Activated naive CD8-positive, alpha-beta T cell treated with anti-CD3 and anti-CD28 coated beads, Interleukin-2, amount 50 U/mL, for 24 hours (primary cell): ENCODE data around the gene CCNL2.

Source experiments
- ATAC-seq: fragments of 150-1000 bp; cut with Tn5 transposase; one replicate; pipeline ENCODE4 v1.10.0; 2021
- DNase-seq: peaks from one replicate; pipeline ENCODE4 v3.0.0; 2021
- H3K27ac Mint-ChIP-seq: one replicate; pipeline ENCODE4 v1.8.0; 2021; ENCODE audit warnings: mild to moderate bottlenecking, mixed read lengths
- H3K27me3 Mint-ChIP-seq: one replicate; pipeline ENCODE4 v1.8.0; 2021; ENCODE audit warnings: mixed read lengths
- H3K36me3 Mint-ChIP-seq: one replicate; pipeline ENCODE4 v1.8.0; 2021; ENCODE audit warnings: low read depth, mixed read lengths
- H3K4me1 Mint-ChIP-seq: one replicate; pipeline ENCODE4 v1.8.0; 2021; ENCODE audit warnings: mixed read lengths
- H3K4me3 Mint-ChIP-seq: one replicate; pipeline ENCODE4 v1.8.0; 2021; ENCODE audit warnings: mild to moderate bottlenecking, moderate library complexity, mixed read lengths
- H3K9me3 Mint-ChIP-seq: one replicate; pipeline ENCODE4 v1.8.0; 2021; ENCODE audit warnings: mixed read lengths

CCNL2 gene

DNA sequence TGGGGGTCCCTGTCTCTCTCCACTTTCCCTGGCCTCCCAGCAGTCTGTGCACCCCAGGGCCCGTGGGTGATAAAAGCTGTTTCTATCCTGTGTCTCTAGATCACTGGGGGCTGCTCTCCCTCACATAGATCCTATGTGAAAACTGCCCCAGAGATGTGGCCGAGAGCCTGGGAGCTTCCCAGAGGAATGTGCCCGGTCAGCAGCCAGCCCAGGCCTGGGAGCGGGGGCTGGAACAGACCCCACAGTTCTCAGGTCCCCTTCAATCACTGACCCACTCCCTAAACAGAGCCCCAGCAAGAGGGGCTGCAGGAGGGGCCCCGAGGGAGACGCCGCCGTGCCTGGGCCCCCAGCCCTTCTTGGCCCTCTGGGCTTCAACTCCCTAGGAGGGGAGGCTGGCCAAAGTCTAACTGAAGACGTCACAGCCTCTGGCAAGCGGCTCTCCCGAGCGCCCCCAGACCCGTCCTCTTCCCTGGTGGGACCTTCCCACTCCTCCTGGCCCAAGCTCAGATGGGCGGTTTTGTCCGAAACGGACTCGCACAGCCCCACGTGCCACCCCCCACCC, 41.2 kb downstream of the CCNL2 start:
- H3K36me3 Mint-ChIP-seq, result no peaks in the 10 kb centered on the region
- DNase-seq (no peak), ATAC-seq (no peak)
- no peak overlapping the region for H3K27ac Mint-ChIP-seq
- no peak overlapping the region for H3K4me3 Mint-ChIP-seq
- peaks cover 14% of the 10 kb centered on the region for H3K4me1 Mint-ChIP-seq
- peaks cover 14% of the 10 kb centered on the region for H3K27me3 Mint-ChIP-seq
- H3K9me3 Mint-ChIP-seq, result no peaks in the 10 kb centered on the region

DNA sequence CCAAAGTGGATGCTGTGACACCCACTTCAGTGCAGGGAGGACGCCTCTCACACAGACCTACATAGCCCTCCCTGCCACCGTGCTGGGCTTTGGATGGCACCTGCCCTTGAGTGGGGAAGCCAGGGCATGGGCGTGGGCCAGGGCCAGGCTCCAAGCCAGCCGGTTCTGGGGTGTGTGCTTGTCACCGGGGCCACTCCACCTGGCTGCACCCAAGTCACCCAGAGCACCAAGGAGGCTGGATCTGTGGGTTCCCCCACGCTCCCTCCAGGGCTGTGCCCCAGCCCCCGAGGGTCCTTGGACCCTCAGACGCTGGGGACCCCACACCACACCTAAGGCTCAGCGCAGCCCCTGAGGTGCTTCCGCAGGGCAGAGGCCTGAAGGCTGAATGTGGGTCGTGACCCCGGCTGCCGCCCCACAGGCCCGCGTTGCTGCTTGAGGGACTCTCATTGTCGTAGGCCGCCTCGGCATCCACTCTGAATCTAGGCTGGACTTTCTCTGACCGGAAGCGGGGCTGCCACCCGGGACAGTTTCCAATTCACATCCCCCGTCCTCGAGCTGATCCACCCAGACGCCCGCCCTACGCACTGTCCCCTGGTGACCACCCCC, 42.2 kb downstream of the CCNL2 start:
- Mint-ChIP-seq H3K4me3 (no peak overlapping the region), H3K27me3 (peaks cover 24% of the 10 kb centered on the region), H3K9me3 (no peaks in the 10 kb centered on the region), H3K36me3 (no peaks in the 10 kb centered on the region), H3K4me1 (peaks cover 23% of the 10 kb centered on the region), H3K27ac (no peak overlapping the region)
- no peak for ATAC-seq
- DNase-seq, result no peak

DNA sequence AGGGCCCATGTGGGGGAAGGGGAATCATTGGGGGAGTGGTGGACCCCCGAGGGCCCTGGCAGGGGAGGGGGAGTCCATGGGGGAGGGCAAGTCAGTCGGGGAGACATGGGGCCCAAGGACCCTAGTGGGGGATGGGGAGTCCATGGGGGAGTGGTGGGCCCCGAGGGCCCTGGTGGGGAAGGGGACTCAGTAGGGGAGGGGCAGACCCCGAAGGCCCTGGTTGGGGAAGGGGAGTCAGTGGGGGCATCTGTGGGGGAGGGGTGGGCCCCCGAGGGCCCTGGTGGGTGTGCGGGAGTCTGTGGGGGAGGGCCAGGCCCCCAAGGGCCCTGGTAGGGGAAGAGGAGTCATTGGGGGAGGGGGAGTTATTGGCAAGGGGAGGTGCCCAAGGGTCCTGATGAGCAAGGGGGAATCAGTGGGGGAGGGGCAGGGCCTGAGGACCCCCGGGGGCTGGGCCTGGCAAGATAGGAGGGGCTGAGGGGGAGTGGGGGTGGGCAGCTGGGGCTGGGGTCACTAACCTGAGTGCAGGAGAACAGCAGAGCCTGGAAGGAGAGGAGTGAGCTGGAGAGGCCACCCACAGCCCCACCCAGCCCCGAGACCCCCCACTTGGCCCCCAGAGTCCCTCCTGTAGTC, 42.9 kb downstream of the CCNL2 start:
- Mint-ChIP-seq H3K27ac (no peak overlapping the region), H3K27me3 (peaks cover 24% of the 10 kb centered on the region), H3K9me3 (no peaks in the 10 kb centered on the region), H3K36me3 (no peaks in the 10 kb centered on the region), H3K4me1 (peaks cover 23% of the 10 kb centered on the region), H3K4me3 (no peak overlapping the region)
- DNase-seq, result no peak
- ATAC-seq, result no peak

DNA sequence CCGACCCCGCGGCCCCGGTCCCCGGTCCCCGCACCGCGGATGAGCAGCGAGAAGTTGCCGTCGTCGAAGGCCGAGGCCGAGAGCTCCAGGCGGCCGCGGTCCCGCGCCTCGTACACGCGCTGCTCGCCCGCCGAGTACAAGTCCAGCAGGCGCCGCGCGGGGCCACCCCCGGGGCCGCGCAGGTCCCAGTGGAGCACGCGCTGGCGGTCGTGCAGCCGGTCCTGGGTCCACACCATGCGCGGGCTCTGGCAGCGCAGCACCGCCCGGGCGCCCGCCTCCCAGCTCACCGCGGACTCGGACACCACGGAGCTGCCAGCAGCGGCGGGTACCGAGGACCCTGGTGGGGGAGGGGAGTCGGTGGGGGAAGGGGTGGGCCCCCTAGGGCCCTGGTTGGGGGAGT, 43.7 kb downstream of the CCNL2 start:
- peak; percentile 26 for ATAC-seq
- DNase-seq, result no peak
- H3K36me3 Mint-ChIP-seq, result no peaks in the 10 kb centered on the region
- H3K9me3 Mint-ChIP-seq, result no peaks in the 10 kb centered on the region
- peaks cover 24% of the 10 kb centered on the region for H3K27me3 Mint-ChIP-seq
- no peak overlapping the region for H3K27ac Mint-ChIP-seq
- no peak overlapping the region for H3K4me3 Mint-ChIP-seq
- H3K4me1 Mint-ChIP-seq, result peaks cover 23% of the 10 kb centered on the region

DNA sequence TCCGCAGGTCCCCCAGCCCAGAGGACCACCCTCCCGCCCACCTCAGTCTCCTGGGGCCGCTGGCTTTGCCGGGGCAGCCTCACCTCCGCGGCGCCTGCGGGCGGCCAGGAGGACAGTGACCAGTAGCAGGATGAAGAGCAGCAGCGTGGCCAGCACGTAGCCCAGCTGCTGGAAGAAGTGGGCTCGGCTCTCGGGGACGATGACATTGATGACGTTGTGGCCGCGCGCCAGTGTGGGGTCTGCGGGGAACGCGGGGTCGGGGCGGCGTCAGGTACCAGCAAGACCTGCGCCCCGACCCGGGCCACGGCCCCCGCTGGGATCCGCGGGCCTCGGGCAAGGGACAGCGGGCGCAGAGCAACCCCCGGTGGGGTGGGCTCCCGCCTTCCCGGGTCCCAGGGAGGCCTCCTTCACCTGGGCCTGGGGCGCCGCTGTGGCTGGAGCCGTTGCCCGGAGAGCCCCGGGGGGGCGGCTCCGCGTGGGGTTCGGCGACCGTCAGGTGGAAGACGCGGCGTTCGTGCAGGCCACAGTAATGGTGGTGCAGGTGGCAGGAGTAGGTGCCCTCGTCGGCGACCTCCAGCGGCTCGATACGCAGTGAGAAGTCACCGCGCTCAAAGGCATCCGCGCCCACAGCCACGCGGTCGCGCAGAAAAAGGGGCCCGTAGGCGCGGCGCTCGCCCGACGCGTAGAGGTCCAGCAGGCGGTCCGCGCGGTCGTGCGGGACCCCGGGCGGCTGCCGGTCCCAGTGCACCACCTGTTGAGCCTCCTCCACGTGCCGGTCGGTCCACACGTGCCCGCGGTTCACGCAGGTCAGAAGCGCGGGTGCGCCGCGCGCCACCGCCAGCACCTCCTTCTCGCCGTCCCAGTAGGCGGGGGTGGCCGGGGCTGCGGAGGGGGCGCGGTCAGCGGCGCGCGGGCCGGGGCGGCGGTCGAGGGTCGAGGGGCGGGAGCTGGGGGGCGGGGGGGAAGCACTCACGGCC, 44.6 kb downstream of the CCNL2 start:
- Mint-ChIP-seq H3K27me3 (peaks cover 24% of the 10 kb centered on the region), H3K4me1 (peaks cover 23% of the 10 kb centered on the region), H3K27ac (no peak overlapping the region), H3K4me3 (no peak overlapping the region), H3K36me3 (no peaks in the 10 kb centered on the region), H3K9me3 (no peaks in the 10 kb centered on the region)
- DNase-seq (no peak), ATAC-seq (no peak)

DNA sequence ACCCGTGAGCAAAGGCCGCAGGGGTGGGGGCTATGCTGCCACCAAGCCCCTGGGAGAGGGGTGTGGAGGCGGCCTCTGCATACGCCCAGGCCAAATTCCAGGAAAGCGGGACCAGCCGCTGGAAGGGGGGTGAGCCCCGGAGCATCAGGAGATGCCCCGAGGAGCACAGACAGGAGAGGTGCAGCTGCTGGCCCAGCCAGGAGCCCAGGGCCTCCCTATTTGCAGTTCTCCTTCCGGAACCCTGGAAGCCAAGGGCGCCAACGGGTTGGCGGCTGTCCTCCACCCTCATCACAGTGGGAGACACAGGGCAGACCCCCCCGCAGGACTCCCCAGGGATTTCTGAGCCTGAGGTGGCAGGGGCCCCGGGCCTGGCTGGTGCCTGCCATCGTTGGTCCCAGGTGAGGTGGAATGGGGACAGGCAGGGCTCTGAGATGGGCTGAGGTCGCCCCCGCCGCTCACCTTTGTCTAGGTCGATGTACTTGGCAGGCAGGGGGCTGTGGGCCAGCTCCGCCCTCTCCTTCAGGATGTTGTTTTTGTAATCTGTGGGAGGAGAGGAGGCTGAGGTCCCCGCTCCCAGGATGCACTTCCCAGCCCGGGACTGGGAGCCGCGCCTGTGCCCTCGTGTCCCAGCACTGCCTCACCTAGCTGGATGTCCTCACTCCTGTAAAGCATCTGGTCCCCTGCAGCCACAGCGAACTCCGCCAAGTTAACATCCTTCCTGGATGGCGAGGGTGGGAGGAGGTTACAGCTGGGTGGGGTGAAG, 45.6 kb downstream of the CCNL2 start:
- Mint-ChIP-seq H3K36me3 (no peaks in the 10 kb centered on the region), H3K27me3 (peaks cover 20% of the 10 kb centered on the region), H3K9me3 (no peaks in the 10 kb centered on the region), H3K27ac (no peak overlapping the region), H3K4me1 (peaks cover 15% of the 10 kb centered on the region), H3K4me3 (no peak overlapping the region)
- no peak for DNase-seq
- no peak for ATAC-seq

DNA sequence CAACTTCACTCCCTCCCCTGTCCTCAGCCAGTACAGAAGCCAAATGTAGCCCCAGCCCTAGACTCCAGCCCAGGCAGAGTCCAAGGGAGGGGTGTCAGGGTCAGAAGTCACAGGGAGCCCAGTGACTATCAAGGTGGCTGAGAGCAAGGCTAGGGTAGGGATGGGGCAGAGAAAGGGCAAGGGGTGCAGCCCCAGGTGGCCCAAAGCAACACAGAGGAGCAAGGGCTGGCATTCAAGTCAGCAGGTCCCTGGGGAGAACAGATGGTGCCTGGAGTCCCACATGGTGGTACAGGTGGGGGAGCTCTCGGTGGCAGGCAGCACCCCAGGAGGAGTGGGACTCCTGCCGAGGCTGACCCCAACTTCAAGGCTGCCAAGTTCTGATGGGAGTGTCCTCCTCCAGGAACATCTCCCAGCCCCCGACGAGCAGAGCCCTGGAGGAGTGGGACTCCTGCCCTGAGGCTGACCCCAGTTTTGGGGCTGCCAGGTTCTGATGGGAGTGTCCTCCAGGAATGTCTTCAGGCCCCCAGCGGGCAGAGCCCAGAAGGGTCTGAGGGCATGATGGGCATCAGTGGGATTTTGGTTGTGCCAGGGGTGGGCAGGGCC, 46.2 kb downstream of the CCNL2 start:
- Mint-ChIP-seq H3K4me3 (no peak overlapping the region), H3K9me3 (no peaks in the 10 kb centered on the region), H3K4me1 (peaks cover 11% of the 10 kb centered on the region), H3K36me3 (no peaks in the 10 kb centered on the region), H3K27me3 (peaks cover 20% of the 10 kb centered on the region), H3K27ac (no peak overlapping the region)
- ATAC-seq (no peak), DNase-seq (no peak)

DNA sequence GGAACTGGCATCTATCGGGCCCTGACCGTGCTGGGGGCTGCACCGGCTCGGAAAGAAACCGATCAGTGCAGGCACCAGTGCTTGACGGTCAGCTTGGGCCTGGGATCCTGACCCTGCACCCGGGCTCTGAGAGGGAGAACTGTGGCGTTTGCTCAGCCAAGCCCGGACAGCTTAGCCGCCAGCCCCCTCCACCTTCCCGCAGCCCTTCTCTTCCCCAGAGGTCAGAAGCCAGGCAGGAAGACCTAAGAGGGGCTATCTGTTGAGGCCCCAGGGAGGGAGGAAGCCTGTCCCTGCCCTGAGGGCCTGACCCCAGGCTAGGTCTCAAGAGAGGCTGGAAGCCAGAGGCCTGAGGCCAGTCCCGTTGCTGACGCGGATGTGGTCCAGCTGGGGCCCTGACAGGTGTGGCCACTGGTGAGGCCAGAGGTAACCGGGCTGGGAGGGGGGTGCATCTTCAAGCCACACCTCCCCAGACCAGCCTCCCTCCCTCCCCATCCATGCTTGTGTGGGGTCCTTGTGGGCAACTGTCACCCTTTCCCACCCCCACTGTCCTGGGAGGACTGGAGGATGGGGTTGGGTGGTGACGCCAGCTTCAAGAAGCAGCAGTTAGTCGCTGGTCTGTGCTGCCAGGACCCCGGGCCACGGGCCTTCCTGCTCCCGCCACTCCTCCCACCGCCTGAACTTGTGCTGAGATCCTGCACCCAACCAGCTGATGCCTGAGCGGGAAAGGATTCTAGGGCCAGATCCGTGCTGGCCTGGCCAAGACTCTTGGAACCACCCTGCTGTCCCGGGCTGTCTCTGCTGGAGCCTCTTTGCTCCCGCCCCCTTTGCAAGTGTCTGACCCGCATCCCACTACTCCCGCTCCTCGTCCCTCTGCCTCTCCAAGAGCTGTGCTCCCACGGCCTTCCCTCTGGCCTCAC, 47.4 kb downstream of the CCNL2 start:
- Mint-ChIP-seq H3K4me1 (peaks cover 20% of the 10 kb centered on the region), H3K9me3 (no peaks in the 10 kb centered on the region), H3K36me3 (no peaks in the 10 kb centered on the region), H3K27ac (peak overlapping the region; percentile 42), H3K27me3 (peaks cover 20% of the 10 kb centered on the region), H3K4me3 (peak overlapping the region; percentile 57)
- DNase-seq, result no peak
- ATAC-seq, result no peak

DNA sequence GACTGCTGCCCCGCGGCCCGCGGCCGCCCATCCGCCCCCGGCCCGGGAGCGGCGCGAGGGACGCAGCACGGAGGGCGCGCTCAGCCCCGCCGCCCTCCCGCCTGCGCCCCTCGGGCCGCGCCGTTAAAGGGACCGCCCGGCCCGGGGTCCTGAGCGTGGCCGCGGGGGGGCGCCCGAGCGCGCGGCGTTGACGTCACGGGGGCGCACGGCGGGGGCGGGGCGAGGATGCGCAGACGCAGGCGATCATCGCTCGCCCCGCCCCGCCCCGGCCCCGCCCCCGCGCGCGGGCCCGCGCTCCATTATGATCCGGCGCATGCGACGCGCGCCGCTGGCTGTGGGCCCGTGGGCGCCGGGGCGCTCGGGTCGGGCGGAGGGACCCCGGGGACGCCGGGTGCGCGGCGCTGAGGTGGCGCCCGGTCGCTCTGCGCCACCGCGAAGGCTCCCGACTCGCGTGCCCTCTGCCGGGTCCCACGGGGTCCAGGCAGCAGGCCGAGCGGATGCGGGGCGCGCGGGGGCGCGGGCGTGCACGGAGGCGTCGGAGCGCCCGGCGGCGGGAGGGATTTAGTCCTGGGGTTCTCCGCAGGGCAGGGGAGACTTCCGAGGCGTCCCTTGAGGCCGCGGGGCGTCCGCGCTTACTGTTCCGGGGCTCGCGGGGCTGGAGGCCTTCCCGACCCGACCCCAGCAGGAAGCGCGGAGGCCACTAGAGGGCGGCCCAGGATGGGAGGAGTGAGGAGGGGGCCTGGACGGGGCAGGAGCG, 49.7 kb downstream of the CCNL2 start, which contains the start of gene DVL1:
Gene DVL1, minus strand, starts transcription at position 163 of the 757 bp plus-strand sequence. CDS start 353 bp downstream, outside the sequence.
- Mint-ChIP-seq H3K4me1 (peaks cover 25% of the 10 kb centered on the region), H3K9me3 (no peaks in the 10 kb centered on the region), H3K36me3 (no peaks in the 10 kb centered on the region), H3K4me3 (peak within 1 kb of the TSS; percentile 77), H3K27me3 (peaks cover 19% of the 10 kb centered on the region), H3K27ac (peak within 1 kb of the TSS; percentile 31)
- ATAC-seq (peak; percentile 55), DNase-seq (peak; percentile 78)

DNA sequence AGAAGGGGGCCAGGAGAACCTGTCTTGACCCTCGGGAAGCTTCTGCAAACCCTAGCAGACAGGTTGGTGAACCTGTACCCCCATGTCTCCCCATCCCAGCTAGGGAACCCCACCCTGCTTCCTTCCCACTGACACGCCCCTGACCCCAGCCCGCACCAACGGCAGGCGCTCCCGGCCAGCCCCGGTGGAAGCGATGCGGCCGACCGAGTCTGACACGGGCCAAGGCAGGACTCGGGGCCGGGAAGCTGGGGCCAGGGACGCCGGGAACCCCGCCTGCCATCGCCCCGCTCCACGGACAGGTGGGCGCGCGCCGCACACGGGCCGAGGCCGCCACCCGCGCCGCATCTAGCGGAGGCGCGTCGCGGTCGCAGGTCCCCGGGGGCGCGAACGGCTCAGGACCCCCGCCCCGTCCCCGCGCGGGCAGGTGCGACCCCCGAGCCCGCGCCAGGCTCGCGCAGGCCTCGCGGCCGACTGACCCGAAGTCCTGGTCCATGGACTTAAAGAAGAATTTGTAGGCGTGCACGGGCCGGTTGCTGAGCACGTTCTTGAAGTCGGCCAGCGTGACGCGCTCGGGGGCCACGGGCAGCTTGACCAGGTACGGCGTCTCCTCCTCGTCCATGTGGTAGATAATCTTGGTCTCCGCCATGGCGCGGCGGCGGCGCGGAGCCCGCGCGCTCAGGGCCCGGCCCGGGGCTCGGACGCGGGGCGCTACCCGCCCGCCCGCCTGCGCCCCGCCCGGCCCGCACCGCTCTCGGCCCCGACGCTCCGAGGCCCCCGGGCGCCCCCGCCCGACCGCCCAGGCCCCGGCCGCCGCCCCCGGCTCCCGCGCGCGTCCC, 50.5 kb downstream of the CCNL2 start:
- ATAC-seq, result peak; percentile 9
- Mint-ChIP-seq H3K27me3 (peaks cover 12% of the 10 kb centered on the region), H3K27ac (peak overlapping the region; percentile 31), H3K4me3 (peak overlapping the region; percentile 77), H3K4me1 (peaks cover 23% of the 10 kb centered on the region), H3K36me3 (no peaks in the 10 kb centered on the region), H3K9me3 (no peaks in the 10 kb centered on the region)
- no peak for DNase-seq

DNA sequence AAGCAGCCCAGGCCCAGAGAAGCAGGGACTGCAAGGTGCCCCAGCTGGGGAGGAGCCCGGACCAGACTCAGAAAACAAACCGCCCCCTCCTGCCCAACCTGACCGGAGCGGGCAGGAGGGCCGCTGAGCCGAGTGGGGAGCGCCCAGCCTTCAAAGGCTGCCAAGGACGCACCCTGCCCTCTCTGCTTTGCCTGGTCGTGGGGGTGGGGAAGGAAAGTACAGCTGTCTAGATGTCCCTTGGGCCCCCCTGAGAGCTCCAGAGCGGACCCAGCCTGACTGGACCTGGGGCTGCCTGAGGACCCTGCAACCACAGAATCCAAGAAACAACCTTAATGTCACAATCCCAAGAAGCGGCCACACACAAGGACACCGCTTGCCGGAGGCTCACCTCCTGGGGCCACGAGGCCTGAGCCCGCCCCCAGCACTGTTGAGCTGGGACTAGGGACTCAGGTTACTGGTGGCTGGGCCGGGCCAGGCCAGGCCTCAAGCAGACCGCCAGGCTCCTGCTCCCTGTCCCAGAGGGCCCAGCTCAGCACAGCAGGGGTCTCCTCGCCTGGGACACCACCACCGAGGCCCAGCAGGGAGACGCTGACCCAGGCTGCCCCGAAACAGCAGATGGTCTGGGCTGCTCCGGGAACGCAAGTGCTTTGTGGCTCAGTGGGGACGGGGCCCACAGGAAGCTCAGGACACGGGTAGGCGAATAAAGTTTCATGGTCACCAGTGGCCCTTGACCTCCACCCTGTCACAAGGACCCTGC, 51.3 kb downstream of the CCNL2 start:
- peaks cover 9% of the 10 kb centered on the region for H3K27me3 Mint-ChIP-seq
- H3K9me3 Mint-ChIP-seq, result no peaks in the 10 kb centered on the region
- DNase-seq, result no peak
- ATAC-seq, result no peak
- peak overlapping the region; percentile 77 for H3K4me3 Mint-ChIP-seq
- peak overlapping the region; percentile 31 for H3K27ac Mint-ChIP-seq
- no peaks in the 10 kb centered on the region for H3K36me3 Mint-ChIP-seq
- peaks cover 23% of the 10 kb centered on the region for H3K4me1 Mint-ChIP-seq
